PC-9 (cell line): ENCODE data around the gene GALK1.

ENCODE experiments used
- CTCF ChIP-seq: fragments of 200-600 bp; sonication (generic); conservative IDR thresholded peaks from 2 replicates; pipeline ENCODE4 v1.6.1; 2017; ENCODE audit warnings: mixed run types, antibody characterized with exemption, mild to moderate bottlenecking, moderate library complexity
- EZH2 ChIP-seq: fragments of 200-600 bp; sonication (generic); IDR thresholded peaks from 2 replicates; pipeline ENCODE4 v1.8.0; 2017; ENCODE audit warnings: antibody characterized with exemption, low read depth

- TF ChIP-seq CTCF, result no peak
- no peak for TF ChIP-seq EZH2
Observed at GRCh38 chr17:75777296-75777922, 12.4 kb upstream of the GALK1 start.
